Spleen (tissue), 11 donors: ENCODE data around the gene CEP112. TPM values are rescaled to one million over a fixed set of nuclear protein-coding genes. Genes with fewer than 3 reads are reported as not detected.

Experiments used
- DNase-seq: peaks from one replicate; pipeline ENCODE4 v3.0.0-alpha.2; 2020
- H3K27ac ChIP-seq, 8 donors: fragments of 200-600 bp; sonication (generic) in 7 of 8; 1 replicate in 4 of 8; 2 replicates in 4 of 8; pipeline versions ENCODE4 v1.5.0 to v1.8.0; 2016 to 2021; ENCODE audit warnings: inconsistent platforms in 4 of 8, mild to moderate bottlenecking in 4 of 8, moderate library complexity in 1 of 8
- H3K27me3 ChIP-seq, 7 donors: fragments of 200-600 bp; sonication (generic) in 6 of 7; replicated peaks in 1 of 7; 1 replicate in 4 of 7; 2 replicates in 3 of 7; pipeline versions ENCODE4 v1.5.0 to v1.8.0; 2016 to 2021; ENCODE audit warnings: inconsistent platforms in 3 of 7, mild to moderate bottlenecking in 1 of 7
- H3K36me3 ChIP-seq, 6 donors: fragments of 200-600 bp; sonication (generic) in 5 of 6; 1 replicate in 4 of 6; 2 replicates in 2 of 6; pipeline versions ENCODE4 v1.5.0 to v1.8.0; 2016 to 2021; ENCODE audit warnings: inconsistent platforms in 2 of 6
- H3K4me1 ChIP-seq, 6 donors: fragments of 200-600 bp; sonication (generic) in 5 of 6; 1 replicate in 3 of 6; 2 replicates in 3 of 6; pipeline versions ENCODE4 v1.5.0 to v1.8.0; 2016 to 2021; ENCODE audit warnings: inconsistent platforms in 3 of 6
- H3K4me3 ChIP-seq, 8 donors: fragments of 200-600 bp; sonication (generic) in 7 of 8; 1 replicate in 4 of 8; 2 replicates in 4 of 8; pipeline versions ENCODE4 v1.5.0 to v1.8.0; 2016 to 2021; ENCODE audit warnings: inconsistent platforms in 4 of 8, mild to moderate bottlenecking in 4 of 8, moderate library complexity in 2 of 8
- H3K9me3 ChIP-seq, 8 donors: fragments of 200-600 bp; sonication (generic) in 7 of 8; 1 replicate in 4 of 8; 2 replicates in 4 of 8; pipeline versions ENCODE4 v1.5.0 to v1.8.0; 2016 to 2021; ENCODE audit warnings: inconsistent platforms in 4 of 8
- POLR2A ChIP-seq, 3 donors: fragments of 450-650 bp; IDR thresholded peaks; one replicate each; pipeline ENCODE4 v1.5.1; 2017; ENCODE audit warnings: antibody characterized with exemption in 3 of 3, mild to moderate bottlenecking in 1 of 3
- POLR2AphosphoS5 ChIP-seq, 3 donors: sonication (generic); formaldehyde crosslinking; IDR thresholded peaks; one replicate each; pipeline ENCODE4 v1.5.1; 2017; ENCODE audit warnings: antibody characterized with exemption in 3 of 3
- WGBS, 5 donors: extraction: QIAGEN DNeasy Blood & Tissue Kit in 3 of 5; methylation state at CpG; one replicate each; pipeline versions ENCODE4 v1.1.5 to v1.1.7; 2013 to 2018; 5-methylcytosine and 5-hydroxymethylcytosine counted together
- intact Hi-C: fragments of 100-400 bp; cut with DNase I; formaldehyde crosslinking; loops from one replicate; pipeline ENCODE4 v1.15.0; 2023; ENCODE audit warnings: low total_unique reads
- polyA plus RNA-seq, 3 donors: library from polyadenylated mRNA; stranded (reverse); fragments of 200-250 nt; gene quantifications; one replicate each; pipeline ENCODE4 v1.2.1, GENCODE V29; 2013
- total RNA-seq, 7 donors: library from RNA; depleted of rRNA in 3 of 7; stranded (reverse); fragments of >200 nt in 3 of 7; fragmentation: NEBNext Ultra II Directional in 4 of 7; extraction: Animal tissue kit (Norgen Biotek cat#: 25700) in 4 of 7; gene quantifications; one replicate each; pipeline versions ENCODE4 v1.1.0 to v1.2.1, GENCODE V29; 2016 to 2021
- TF ChIP-seq, protein P1 (sequence below), 11 experiments: fragments of 200-600 bp in 7 of 11; fragments of 450-650 bp in 4 of 11; sonication (generic) in 4 of 11; IDR thresholded peaks in 8 of 11; conservative IDR thresholded peaks in 3 of 11; 1 replicate in 7 of 11; 2 replicates in 4 of 11; pipeline versions ENCODE4 v1.4.0 to v1.8.0; 2016 to 2021; ENCODE audit warnings: antibody characterized with exemption in 11 of 11, inconsistent platforms in 4 of 11, mild to moderate bottlenecking in 1 of 11
- donor health status: healthy with polysubstance abuse.
- donor health status: DM: no; HTN: no; CAD: no; lungs with moderate emphysema.
- donor health status: DM: no; HTN: no; CAD: no.
- donor health status: Bipolar disorder and iron deficiency.
- donor health status: healthy.
- donor health status: DM: no; HTN: no; CAD: no.
- donor health status: DM: yes; HTN: yes; CAD: no.

Gene CEP112
- total and polyA plus RNA-seq, 10 donors, result 3.1 to 31.0 (median 16.8) TPM

DNA sequence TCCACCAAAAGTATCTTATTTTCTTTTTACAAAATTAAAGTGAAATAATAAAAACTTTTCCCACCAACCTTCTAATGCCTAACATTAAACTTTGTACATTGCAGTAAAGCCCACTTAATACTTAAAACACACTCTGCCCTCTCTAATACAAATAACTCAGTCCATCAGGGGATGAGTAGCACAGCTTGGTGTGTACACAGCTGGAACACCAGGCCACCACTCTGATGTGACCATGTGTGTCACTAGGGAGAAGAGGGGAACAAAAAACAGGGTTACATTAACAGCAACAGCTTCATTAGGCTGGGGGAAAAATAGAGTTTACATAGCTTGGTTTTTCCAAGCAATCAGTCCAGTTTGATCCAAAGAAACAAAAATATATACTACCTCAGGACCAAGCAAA is 295.0 kb downstream of the CEP112 start:
- H3K4me1 ChIP-seq, result no peaks in the 10 kb centered on the region
- no peaks in the 10 kb centered on the region for H3K27me3 ChIP-seq
- no peak overlapping the region for H3K4me3 ChIP-seq
- DNase-seq, result no peak
- no peak overlapping the region for H3K27ac ChIP-seq
- no peak for TF ChIP-seq POLR2A (IDR thresholded peaks at IDR 0.05)
- TF ChIP-seq, protein P1, sequence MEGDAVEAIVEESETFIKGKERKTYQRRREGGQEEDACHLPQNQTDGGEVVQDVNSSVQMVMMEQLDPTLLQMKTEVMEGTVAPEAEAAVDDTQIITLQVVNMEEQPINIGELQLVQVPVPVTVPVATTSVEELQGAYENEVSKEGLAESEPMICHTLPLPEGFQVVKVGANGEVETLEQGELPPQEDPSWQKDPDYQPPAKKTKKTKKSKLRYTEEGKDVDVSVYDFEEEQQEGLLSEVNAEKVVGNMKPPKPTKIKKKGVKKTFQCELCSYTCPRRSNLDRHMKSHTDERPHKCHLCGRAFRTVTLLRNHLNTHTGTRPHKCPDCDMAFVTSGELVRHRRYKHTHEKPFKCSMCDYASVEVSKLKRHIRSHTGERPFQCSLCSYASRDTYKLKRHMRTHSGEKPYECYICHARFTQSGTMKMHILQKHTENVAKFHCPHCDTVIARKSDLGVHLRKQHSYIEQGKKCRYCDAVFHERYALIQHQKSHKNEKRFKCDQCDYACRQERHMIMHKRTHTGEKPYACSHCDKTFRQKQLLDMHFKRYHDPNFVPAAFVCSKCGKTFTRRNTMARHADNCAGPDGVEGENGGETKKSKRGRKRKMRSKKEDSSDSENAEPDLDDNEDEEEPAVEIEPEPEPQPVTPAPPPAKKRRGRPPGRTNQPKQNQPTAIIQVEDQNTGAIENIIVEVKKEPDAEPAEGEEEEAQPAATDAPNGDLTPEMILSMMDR (IDR thresholded peaks at IDR 0.05 in 8 of 11, conservative IDR thresholded peaks at IDR 0.05 in 3 of 11), result no peak
- no peak for TF ChIP-seq POLR2AphosphoS5 (IDR thresholded peaks at IDR 0.05)
- intact Hi-C loops, result no loop called here
- no peaks in the 10 kb centered on the region for H3K9me3 ChIP-seq
- H3K36me3 ChIP-seq, result no peaks in the 10 kb centered on the region

DNA sequence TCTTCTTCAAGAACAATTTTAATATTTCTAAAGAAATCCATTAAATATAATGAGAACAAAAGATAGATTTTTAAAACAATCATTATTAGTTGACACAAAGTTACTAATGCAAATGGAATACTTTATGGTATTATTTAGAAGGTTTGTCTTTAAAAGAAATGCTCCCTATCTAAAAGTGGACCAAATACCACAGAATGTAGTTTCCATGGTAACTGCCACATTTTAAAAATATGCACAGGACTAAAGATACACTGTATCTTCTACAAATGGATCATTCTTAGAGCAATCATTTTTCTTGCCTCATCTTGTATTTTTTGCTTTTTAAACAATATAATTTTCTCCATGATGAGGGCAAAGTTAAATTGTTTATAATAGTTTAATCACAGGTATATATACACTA is 296.0 kb downstream of the CEP112 start:
- DNase-seq, result no peak
- H3K27me3 ChIP-seq, result no peaks in the 10 kb centered on the region
- H3K4me3 ChIP-seq, result no peak overlapping the region
- no peaks in the 10 kb centered on the region for H3K36me3 ChIP-seq
- H3K27ac ChIP-seq, result no peak overlapping the region
- intact Hi-C loops, result no loop called here
- TF ChIP-seq, protein P1 (IDR thresholded peaks at IDR 0.05 in 8 of 11, conservative IDR thresholded peaks at IDR 0.05 in 3 of 11), result no peak
- TF ChIP-seq POLR2A (IDR thresholded peaks at IDR 0.05) (no peak), POLR2AphosphoS5 (IDR thresholded peaks at IDR 0.05) (no peak)
- H3K4me1 ChIP-seq, result no peaks in the 10 kb centered on the region
- H3K9me3 ChIP-seq, result no peaks in the 10 kb centered on the region

DNA sequence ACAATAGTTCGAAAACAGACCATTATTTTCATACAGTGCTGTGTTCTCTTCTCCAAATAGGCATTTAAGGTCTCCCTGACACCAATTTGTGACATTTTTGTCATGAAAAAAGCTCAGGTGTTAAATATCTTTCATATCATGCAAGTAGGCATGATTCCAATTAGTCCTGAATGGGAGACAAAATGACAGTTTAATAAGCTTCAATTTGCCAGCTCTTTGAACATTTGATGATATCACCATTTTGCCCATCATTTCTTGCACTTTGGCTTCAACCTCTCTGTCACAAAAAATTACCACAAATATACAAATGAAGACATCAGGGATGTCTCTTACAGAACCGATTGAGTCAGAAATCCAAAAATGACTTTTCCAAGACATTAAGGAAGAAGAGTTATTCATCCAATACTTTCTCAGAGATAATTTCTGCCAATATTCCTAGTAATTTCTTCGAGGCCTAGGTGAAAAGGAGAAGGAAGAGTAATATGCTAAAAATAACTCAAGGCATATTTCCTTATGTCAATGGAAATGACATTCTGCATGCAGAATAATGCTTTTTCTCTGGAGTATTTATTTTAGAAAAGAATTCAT is 298.1 kb downstream of the CEP112 start:
- DNase-seq, result no peak
- no peaks in the 10 kb centered on the region for H3K4me1 ChIP-seq
- no peaks in the 10 kb centered on the region for H3K27me3 ChIP-seq
- TF ChIP-seq, protein P1 (IDR thresholded peaks at IDR 0.05 in 8 of 11, conservative IDR thresholded peaks at IDR 0.05 in 3 of 11), result no peak
- no peak for TF ChIP-seq POLR2A (IDR thresholded peaks at IDR 0.05)
- TF ChIP-seq POLR2AphosphoS5 (IDR thresholded peaks at IDR 0.05), result no peak
- H3K27ac ChIP-seq, result no peak overlapping the region
- H3K36me3 ChIP-seq, result no peaks in the 10 kb centered on the region
- H3K9me3 ChIP-seq, result no peaks in the 10 kb centered on the region
- intact Hi-C loops, result no loop called here
- no peak overlapping the region for H3K4me3 ChIP-seq
- 63 to 75% (median 66%) methylated on average over 3 of the region's 3 CpGs for WGBS, 5 donors

DNA sequence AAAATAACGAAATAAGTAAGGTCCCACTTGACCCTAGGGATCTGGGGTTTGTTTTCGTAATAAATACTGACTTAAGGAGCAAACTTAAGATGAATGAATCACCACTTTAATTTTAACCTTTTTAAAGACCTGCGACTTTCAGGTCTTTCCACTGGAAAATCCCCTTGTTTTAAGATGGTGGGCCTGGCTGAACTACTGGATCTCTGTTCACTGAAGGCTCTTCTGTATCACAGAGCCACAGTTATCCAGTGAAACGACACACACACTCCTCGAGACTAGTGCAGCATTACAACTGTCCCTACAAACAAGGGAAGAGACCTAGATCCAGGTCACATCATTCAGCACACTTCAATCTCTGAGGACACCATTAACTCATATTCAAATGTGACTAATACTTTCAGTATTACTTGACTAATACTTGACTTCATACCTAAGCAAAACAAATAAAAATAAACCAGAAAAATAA is 299.0 kb downstream of the CEP112 start:
- Histone ChIP-seq H3K4me3 (no peak overlapping the region), H3K27me3 (no peaks in the 10 kb centered on the region), H3K4me1 (no peaks in the 10 kb centered on the region), H3K27ac (no peak overlapping the region), H3K9me3 (no peaks in the 10 kb centered on the region), H3K36me3 (no peaks in the 10 kb centered on the region)
- WGBS, 5 donors, result 65 to 81% (median 72%) methylated on average over 5 of the region's 5 CpGs
- DNase-seq, result no peak
- intact Hi-C loops, result no loop called here
- TF ChIP-seq, protein P1 (IDR thresholded peaks at IDR 0.05 in 8 of 11, conservative IDR thresholded peaks at IDR 0.05 in 3 of 11), result no peak
- no peak for TF ChIP-seq POLR2AphosphoS5 (IDR thresholded peaks at IDR 0.05)
- TF ChIP-seq POLR2A (IDR thresholded peaks at IDR 0.05), result no peak
